Measurements from ENCODE around the gene LBR.

Gene LBR

DNA sequence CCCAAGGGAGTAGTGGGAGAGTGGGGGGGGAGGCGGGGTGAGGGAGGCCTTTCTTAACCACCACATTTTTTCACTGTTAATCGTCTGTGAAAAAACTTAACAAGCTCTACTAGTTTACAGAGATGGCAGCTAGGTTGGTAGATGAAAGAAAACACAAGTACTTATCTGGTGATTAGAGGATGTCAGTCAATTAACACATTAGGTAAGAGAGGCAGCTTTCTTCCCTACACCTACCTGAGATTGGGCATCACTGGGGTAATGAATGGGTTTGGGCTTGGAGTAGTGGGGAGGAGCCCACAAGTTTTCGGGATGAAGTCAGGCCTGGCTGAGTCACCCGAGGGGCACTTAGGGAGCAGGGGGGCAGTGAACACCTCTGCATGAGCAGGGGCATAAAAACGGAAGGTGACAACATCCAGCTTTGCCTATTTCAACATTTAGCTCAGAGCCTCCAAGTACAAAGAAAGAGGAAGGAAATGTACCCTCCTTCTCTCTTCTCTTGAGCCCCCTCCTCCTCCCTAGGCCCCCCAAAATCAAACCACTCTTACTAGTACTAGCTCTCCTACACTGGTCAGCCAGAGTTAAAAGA lies 2.5 kb downstream of the LBR start:
- no peaks in the 10 kb centered on the region for H3K27me3 ChIP-seq (ENCODE audit: insufficient read depth, low read length)
- no peaks in the 10 kb centered on the region for H3K9me3 ChIP-seq (ENCODE audit: insufficient read depth, low read depth, low read length)
- WGBS (ENCODE audit: extremely low coverage, insufficient coverage, insufficient read length) = no CpG with 5 or more reads among the region's 5 CpGs
- no peak overlapping the region for H4K8ac ChIP-seq (ENCODE audit: low read depth, low read length)
- H3K14ac ChIP-seq (ENCODE audit: low read length) = no peak overlapping the region
- H3K18ac ChIP-seq (ENCODE audit: low read length) = no peak overlapping the region
- H3K23ac ChIP-seq (ENCODE audit: low read length) = no peak overlapping the region
- no peak overlapping the region for H2BK12ac ChIP-seq (ENCODE audit: low read length)
- peaks cover 2 to 7% of the 10 kb centered on the region in 2 experiments for H3K36me3 ChIP-seq (ENCODE audit: control insufficient read depth in 1 of 2, insufficient read depth in 2 of 2, low read length in 2 of 2)
- no peak overlapping the region for H2AFZ ChIP-seq (ENCODE audit: insufficient read depth, low read length, poor library complexity)
- H2AK5ac ChIP-seq (ENCODE audit: low read length) = no peak overlapping the region
- DNase-seq = no peak
- no peak overlapping the region for H3K27ac ChIP-seq (ENCODE audit: low read depth, low read length)
- H4K91ac ChIP-seq (ENCODE audit: low read depth, low read length) = no peak overlapping the region
- H2BK120ac ChIP-seq (ENCODE audit: insufficient read depth, low read length, poor library complexity) = no peak overlapping the region
- peaks cover 24% of the 10 kb centered on the region for H3K79me2 ChIP-seq (ENCODE audit: control insufficient read depth, insufficient read depth, low read length, poor library complexity)
- no peak overlapping the region for H3K4me3 ChIP-seq (ENCODE audit: low read depth, low read length)
- peaks cover 18 to 23% of the 10 kb centered on the region in 2 experiments for H3K4me1 ChIP-seq (ENCODE audit: control insufficient read depth in 1 of 2, insufficient read depth in 2 of 2, low read length in 2 of 2)
- no peak overlapping the region for H2BK5ac ChIP-seq (ENCODE audit: low read depth, low read length, poor library complexity)
- H4K12ac ChIP-seq (ENCODE audit: low read depth, low read length) = no peak overlapping the region
- H3K4ac ChIP-seq (ENCODE audit: low read depth, low read length) = peak overlapping the region; percentile 0
- peak overlapping the region; percentile 37 for H3K4me2 ChIP-seq (ENCODE audit: low read length)
- no peak overlapping the region for H3K9ac ChIP-seq (ENCODE audit: low read length)
- H3K79me1 ChIP-seq (ENCODE audit: low read length) = peaks cover 16% of the 10 kb centered on the region

DNA sequence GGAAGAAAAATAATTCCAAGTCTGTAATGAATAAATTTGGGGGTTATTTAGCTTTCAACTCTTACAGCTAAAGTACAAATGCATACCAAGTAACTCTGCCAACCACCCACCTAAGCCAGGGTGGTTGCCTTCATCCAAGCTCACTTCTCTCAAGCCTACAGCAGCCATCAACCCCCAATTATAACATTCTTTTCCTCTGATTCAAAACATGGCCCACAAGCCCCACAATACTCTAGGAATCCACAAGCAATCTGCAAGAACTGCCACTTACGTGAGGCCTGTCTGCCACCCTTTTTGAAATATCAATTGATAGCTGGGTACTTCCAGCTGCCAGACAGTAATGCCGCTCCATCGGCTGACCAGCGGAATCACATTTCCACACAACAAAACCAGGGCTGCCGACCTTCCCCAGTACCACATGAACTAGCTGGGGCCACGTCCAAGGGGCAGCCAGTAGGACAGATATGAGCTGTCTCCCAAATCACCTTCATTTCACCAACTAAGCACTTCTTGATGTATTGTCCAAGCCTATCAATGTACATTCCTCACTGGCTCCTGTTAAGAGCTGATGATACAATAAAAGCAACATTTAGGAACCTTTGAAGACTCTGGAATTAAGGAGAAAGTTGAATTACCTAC lies 3.2 kb downstream of the LBR start:
- Histone ChIP-seq H3K4me1 (ENCODE audit: control insufficient read depth in 1 of 2, insufficient read depth in 2 of 2, low read length in 2 of 2) (peaks cover 18 to 23% of the 10 kb centered on the region in 2 experiments), H3K9me3 (ENCODE audit: insufficient read depth, low read depth, low read length) (no peaks in the 10 kb centered on the region), H3K27ac (ENCODE audit: low read depth, low read length) (no peak overlapping the region), H2BK5ac (ENCODE audit: low read depth, low read length, poor library complexity) (no peak overlapping the region), H3K4me3 (ENCODE audit: low read depth, low read length) (no peak overlapping the region), H3K9ac (ENCODE audit: low read length) (no peak overlapping the region), H3K36me3 (ENCODE audit: control insufficient read depth in 1 of 2, insufficient read depth in 2 of 2, low read length in 2 of 2) (peaks cover 4 to 7% of the 10 kb centered on the region in 2 experiments), H4K8ac (ENCODE audit: low read depth, low read length) (no peak overlapping the region), H3K4me2 (ENCODE audit: low read length) (peak overlapping the region; percentile 7), H3K79me1 (ENCODE audit: low read length) (peaks cover 16% of the 10 kb centered on the region), H4K91ac (ENCODE audit: low read depth, low read length) (no peak overlapping the region), H3K79me2 (ENCODE audit: control insufficient read depth, insufficient read depth, low read length, poor library complexity) (peaks cover 24% of the 10 kb centered on the region), H3K18ac (ENCODE audit: low read length) (peak overlapping the region; percentile 5), H2AFZ (ENCODE audit: insufficient read depth, low read length, poor library complexity) (no peak overlapping the region), H2BK12ac (ENCODE audit: low read length) (no peak overlapping the region), H3K23ac (ENCODE audit: low read length) (no peak overlapping the region), H3K4ac (ENCODE audit: low read depth, low read length) (peak overlapping the region; percentile 42), H3K14ac (ENCODE audit: low read length) (no peak overlapping the region), H3K27me3 (ENCODE audit: insufficient read depth, low read length) (no peaks in the 10 kb centered on the region), H2BK120ac (ENCODE audit: insufficient read depth, low read length, poor library complexity) (no peak overlapping the region), H2AK5ac (ENCODE audit: low read length) (peak overlapping the region; percentile 4), H4K12ac (ENCODE audit: low read depth, low read length) (no peak overlapping the region)
- no CpG with 5 or more reads among the region's 6 CpGs for WGBS (ENCODE audit: extremely low coverage, insufficient coverage, insufficient read length)
- DNase-seq = no peak

DNA sequence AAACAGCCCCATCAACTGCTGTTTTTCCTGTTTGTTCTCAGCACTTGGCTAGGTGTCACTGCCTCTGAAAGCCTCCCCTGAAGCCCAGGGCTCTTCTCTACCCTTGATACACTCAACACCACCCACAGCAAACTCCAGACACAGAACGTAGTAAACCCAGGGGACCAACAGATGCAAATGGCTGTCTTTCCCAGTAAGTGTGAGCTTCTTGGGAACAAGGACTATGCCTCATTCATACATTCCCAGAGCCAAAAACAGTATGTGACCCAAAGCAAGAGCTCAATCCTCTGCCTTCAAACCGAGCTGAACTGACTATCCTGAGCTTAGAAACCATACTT lies 4.4 kb downstream of the LBR start:
- WGBS (ENCODE audit: extremely low coverage, insufficient coverage, insufficient read length) = no CpG with 5 or more reads among the region's 2 CpGs
- no peak overlapping the region for H3K4me2 ChIP-seq (ENCODE audit: low read length)
- peaks cover 20 to 29% of the 10 kb centered on the region in 2 experiments for H3K4me1 ChIP-seq (ENCODE audit: control insufficient read depth in 1 of 2, insufficient read depth in 2 of 2, low read length in 2 of 2)
- H3K27me3 ChIP-seq (ENCODE audit: insufficient read depth, low read length) = no peaks in the 10 kb centered on the region
- H4K91ac ChIP-seq (ENCODE audit: low read depth, low read length) = no peak overlapping the region
- H3K23ac ChIP-seq (ENCODE audit: low read length) = no peak overlapping the region
- no peak overlapping the region for H3K27ac ChIP-seq (ENCODE audit: low read depth, low read length)
- H3K9me3 ChIP-seq (ENCODE audit: insufficient read depth, low read depth, low read length) = no peaks in the 10 kb centered on the region
- peak overlapping the region; percentile 64 for H3K4ac ChIP-seq (ENCODE audit: low read depth, low read length)
- no peak overlapping the region for H2AK5ac ChIP-seq (ENCODE audit: low read length)
- no peak overlapping the region for H3K4me3 ChIP-seq (ENCODE audit: low read depth, low read length)
- no peak overlapping the region for H4K12ac ChIP-seq (ENCODE audit: low read depth, low read length)
- no peak overlapping the region for H2BK120ac ChIP-seq (ENCODE audit: insufficient read depth, low read length, poor library complexity)
- no peak overlapping the region for H2BK5ac ChIP-seq (ENCODE audit: low read depth, low read length, poor library complexity)
- H3K18ac ChIP-seq (ENCODE audit: low read length) = no peak overlapping the region
- no peak overlapping the region for H2BK12ac ChIP-seq (ENCODE audit: low read length)
- H2AFZ ChIP-seq (ENCODE audit: insufficient read depth, low read length, poor library complexity) = no peak overlapping the region
- H3K79me1 ChIP-seq (ENCODE audit: low read length) = peaks cover 14% of the 10 kb centered on the region
- H3K9ac ChIP-seq (ENCODE audit: low read length) = no peak overlapping the region
- H3K14ac ChIP-seq (ENCODE audit: low read length) = no peak overlapping the region
- H4K8ac ChIP-seq (ENCODE audit: low read depth, low read length) = no peak overlapping the region
- peaks cover 26% of the 10 kb centered on the region for H3K79me2 ChIP-seq (ENCODE audit: control insufficient read depth, insufficient read depth, low read length, poor library complexity)
- H3K36me3 ChIP-seq (ENCODE audit: control insufficient read depth in 1 of 2, insufficient read depth in 2 of 2, low read length in 2 of 2) = peaks cover 6 to 10% of the 10 kb centered on the region in 2 experiments
- no peak for DNase-seq

DNA sequence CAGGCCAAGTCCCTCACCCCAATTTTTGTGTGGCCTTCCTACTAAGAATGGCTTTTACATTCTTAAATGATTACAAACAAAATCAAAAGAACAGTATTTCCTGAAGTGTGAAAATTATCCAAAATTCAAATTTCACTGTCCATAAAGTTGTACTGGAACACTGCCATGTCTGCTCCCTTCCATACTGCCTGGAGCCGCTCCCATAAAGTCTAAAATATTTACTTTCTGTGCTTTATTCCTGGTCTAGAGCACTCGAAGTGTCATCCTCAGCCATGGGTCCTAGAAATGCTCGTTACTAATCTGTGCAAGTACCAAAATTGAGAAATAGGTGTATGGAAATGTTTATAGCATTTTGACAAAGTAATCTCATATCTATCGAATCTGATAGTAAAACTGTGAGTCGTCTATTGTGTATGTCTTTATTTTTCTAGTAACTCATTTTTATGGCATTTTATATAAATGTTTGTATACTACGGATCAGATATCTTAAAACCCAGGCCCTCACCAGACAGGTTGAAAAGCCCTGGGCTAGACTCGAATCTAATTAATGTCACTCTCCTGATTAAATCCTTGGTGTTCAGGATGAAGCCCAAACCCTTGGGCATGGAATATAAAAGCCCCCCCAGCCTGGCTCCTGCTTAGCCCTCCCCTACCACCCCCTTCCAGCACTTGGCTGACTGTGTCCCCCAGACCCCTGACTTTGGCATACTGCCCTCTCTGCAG lies 4.9 kb downstream of the LBR start:
- Histone ChIP-seq H3K79me1 (ENCODE audit: low read length) (peaks cover 11% of the 10 kb centered on the region), H3K79me2 (ENCODE audit: control insufficient read depth, insufficient read depth, low read length, poor library complexity) (peaks cover 25% of the 10 kb centered on the region), H2AFZ (ENCODE audit: insufficient read depth, low read length, poor library complexity) (no peak overlapping the region), H4K12ac (ENCODE audit: low read depth, low read length) (no peak overlapping the region), H3K4me1 (ENCODE audit: control insufficient read depth in 1 of 2, insufficient read depth in 2 of 2, low read length in 2 of 2) (peaks cover 20 to 29% of the 10 kb centered on the region in 2 experiments), H2BK120ac (ENCODE audit: insufficient read depth, low read length, poor library complexity) (no peak overlapping the region), H3K23ac (ENCODE audit: low read length) (no peak overlapping the region), H3K18ac (ENCODE audit: low read length) (no peak overlapping the region), H3K14ac (ENCODE audit: low read length) (no peak overlapping the region), H3K27ac (ENCODE audit: low read depth, low read length) (no peak overlapping the region), H4K8ac (ENCODE audit: low read depth, low read length) (no peak overlapping the region), H3K36me3 (ENCODE audit: control insufficient read depth in 1 of 2, insufficient read depth in 2 of 2, low read length in 2 of 2) (peaks cover 6 to 10% of the 10 kb centered on the region in 2 experiments), H3K4ac (ENCODE audit: low read depth, low read length) (peak overlapping the region; percentile 64), H3K4me2 (ENCODE audit: low read length) (no peak overlapping the region), H2BK5ac (ENCODE audit: low read depth, low read length, poor library complexity) (no peak overlapping the region), H3K4me3 (ENCODE audit: low read depth, low read length) (no peak overlapping the region), H3K9me3 (ENCODE audit: insufficient read depth, low read depth, low read length) (no peaks in the 10 kb centered on the region), H2BK12ac (ENCODE audit: low read length) (no peak overlapping the region), H4K91ac (ENCODE audit: low read depth, low read length) (no peak overlapping the region), H2AK5ac (ENCODE audit: low read length) (no peak overlapping the region), H3K9ac (ENCODE audit: low read length) (no peak overlapping the region), H3K27me3 (ENCODE audit: insufficient read depth, low read length) (no peaks in the 10 kb centered on the region)
- no CpG with 5 or more reads among the region's 7 CpGs for WGBS (ENCODE audit: extremely low coverage, insufficient coverage, insufficient read length)
- no peak for DNase-seq

Measured in trophoblast cell (in vitro differentiated cells and primary cell).